Neutrophil (primary cell): ENCODE data around the gene MRPL14.

Source experiments
- H3K27ac ChIP-seq: fragments of 200-600 bp; sonication (generic); 2 replicates; pipeline ENCODE4 v1.5.1; 2016; ENCODE audit warnings: mild to moderate bottlenecking, moderate library complexity
- H3K27me3 ChIP-seq: fragments of 200-600 bp; sonication (generic); 2 replicates; pipeline ENCODE4 v1.6.0; 2016; ENCODE audit warnings: mild to moderate bottlenecking
- H3K36me3 ChIP-seq: fragments of 200-600 bp; sonication (generic); 2 replicates; pipeline ENCODE4 v1.5.1; 2017
- H3K4me1 ChIP-seq, 2 experiments: fragments of 200-600 bp in 1 of 2; sonication (generic) in 1 of 2; 1 replicate in 1 of 2; 2 replicates in 1 of 2; pipeline versions ENCODE4 v1.5.1 to v1.6.1; 2013 to 2016; ENCODE audit warnings: low read depth in 1 of 2, low read length in 1 of 2, mild to moderate bottlenecking in 1 of 2, moderate library complexity in 1 of 2; ENCODE audit not compliant: control insufficient read depth in 1 of 2, insufficient read depth in 1 of 2
- H3K4me3 ChIP-seq, 2 experiments: fragments of 200-600 bp in 1 of 2; sonication (generic) in 1 of 2; 1 replicate in 1 of 2; 2 replicates in 1 of 2; pipeline ENCODE4 v1.5.1; 2013 to 2016; ENCODE audit warnings: low read depth in 1 of 2, low read length in 1 of 2, mild to moderate bottlenecking in 1 of 2, moderate library complexity in 1 of 2
- H3K9me3 ChIP-seq: fragments of 200-600 bp; sonication (generic); 2 replicates; pipeline ENCODE4 v1.5.1; 2016
- TF ChIP-seq, protein P1 (sequence below): fragments of 200-600 bp; sonication (generic); IDR thresholded peaks from 2 replicates; pipeline ENCODE4 v1.5.1; 2016; ENCODE audit warnings: antibody characterized with exemption

MRPL14 gene

GRCh38 chr6:44111434-44112417, 15.5 kb downstream of the MRPL14 start:
- peaks cover 48% of the 10 kb centered on the region for H3K36me3 ChIP-seq
- H3K4me1 ChIP-seq = no peaks in the 10 kb centered on the region
- TF ChIP-seq, protein P1, sequence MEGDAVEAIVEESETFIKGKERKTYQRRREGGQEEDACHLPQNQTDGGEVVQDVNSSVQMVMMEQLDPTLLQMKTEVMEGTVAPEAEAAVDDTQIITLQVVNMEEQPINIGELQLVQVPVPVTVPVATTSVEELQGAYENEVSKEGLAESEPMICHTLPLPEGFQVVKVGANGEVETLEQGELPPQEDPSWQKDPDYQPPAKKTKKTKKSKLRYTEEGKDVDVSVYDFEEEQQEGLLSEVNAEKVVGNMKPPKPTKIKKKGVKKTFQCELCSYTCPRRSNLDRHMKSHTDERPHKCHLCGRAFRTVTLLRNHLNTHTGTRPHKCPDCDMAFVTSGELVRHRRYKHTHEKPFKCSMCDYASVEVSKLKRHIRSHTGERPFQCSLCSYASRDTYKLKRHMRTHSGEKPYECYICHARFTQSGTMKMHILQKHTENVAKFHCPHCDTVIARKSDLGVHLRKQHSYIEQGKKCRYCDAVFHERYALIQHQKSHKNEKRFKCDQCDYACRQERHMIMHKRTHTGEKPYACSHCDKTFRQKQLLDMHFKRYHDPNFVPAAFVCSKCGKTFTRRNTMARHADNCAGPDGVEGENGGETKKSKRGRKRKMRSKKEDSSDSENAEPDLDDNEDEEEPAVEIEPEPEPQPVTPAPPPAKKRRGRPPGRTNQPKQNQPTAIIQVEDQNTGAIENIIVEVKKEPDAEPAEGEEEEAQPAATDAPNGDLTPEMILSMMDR = no peak
- H3K27ac ChIP-seq = no peak overlapping the region
- H3K4me3 ChIP-seq = no peak overlapping the region
- H3K9me3 ChIP-seq = no peaks in the 10 kb centered on the region
- H3K27me3 ChIP-seq = no peaks in the 10 kb centered on the region

- H3K36me3 ChIP-seq = peaks cover 48% of the 10 kb centered on the region
Observed at GRCh38 chr6:44110966-44111365, 16.3 kb downstream of the MRPL14 start.

DNA sequence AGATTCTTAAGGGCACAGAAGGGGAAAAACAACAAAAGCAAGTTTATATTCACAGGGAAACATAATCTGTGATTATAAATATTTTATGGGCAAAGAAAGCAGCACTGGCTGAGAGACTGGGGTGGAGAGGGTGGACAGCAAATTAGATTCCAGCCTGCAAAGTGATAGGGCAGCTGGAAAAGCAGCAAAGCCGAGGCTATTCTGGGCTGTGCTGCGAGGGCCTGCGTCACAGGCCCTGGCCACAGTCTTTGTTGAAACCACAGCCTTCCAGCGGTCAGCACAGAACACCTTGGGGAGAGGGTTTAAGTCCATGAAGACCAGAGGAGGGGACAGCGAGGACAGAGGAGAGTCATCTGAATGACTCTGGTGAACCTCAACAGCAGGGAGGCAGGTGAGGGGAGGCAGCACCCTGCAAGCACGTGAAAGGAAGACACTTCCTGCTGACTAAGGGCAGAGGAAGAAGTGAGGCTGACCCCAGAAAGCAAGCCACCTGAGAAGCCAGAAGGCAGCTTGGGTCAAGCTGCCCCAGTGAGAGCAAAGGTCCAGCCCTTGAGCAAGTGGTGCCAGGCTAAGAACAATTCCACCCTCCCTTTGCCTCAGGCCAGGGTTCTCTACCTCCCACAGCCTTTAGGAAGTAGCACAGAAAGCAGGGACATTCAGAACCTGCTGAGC, 17.1 kb downstream of the MRPL14 start:
- Histone ChIP-seq H3K4me1 (no peaks in the 10 kb centered on the region), H3K27ac (no peak overlapping the region), H3K27me3 (no peaks in the 10 kb centered on the region), H3K4me3 (no peak overlapping the region), H3K9me3 (no peaks in the 10 kb centered on the region), H3K36me3 (peaks cover 40% of the 10 kb centered on the region)
- TF ChIP-seq, protein P1 = no peak

More at GRCh38 chr6:44110966-44111365, 16.3 kb downstream of the MRPL14 start:
- no peaks in the 10 kb centered on the region for H3K27me3 ChIP-seq
- TF ChIP-seq, protein P1 = no peak
- no peak overlapping the region for H3K4me3 ChIP-seq
- no peaks in the 10 kb centered on the region for H3K4me1 ChIP-seq
- H3K27ac ChIP-seq = no peak overlapping the region
- no peaks in the 10 kb centered on the region for H3K9me3 ChIP-seq

DNA sequence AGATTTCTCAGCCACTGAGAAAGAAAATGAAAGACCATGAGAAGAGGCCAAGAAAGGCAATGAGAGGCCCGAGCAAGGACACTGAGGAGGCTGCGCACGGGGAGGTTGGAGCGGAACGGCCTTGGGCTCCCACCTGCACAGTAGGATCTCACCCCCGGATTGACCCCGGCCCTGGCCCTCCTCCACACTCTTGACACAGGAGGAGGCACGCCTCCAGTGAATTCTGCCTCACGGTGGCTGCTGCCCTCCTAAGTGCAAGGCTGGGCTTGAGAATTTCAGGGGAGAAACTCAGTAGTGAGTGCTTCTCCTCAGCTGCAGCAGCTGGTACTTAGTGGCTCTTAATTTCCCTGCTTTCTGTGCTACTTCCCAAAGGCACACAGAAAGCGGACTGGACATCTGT, 18.0 kb downstream of the MRPL14 start:
- H3K9me3 ChIP-seq = no peaks in the 10 kb centered on the region
- H3K27me3 ChIP-seq = no peaks in the 10 kb centered on the region
- TF ChIP-seq, protein P1 = no peak
- H3K4me1 ChIP-seq = peaks cover 0 to 6% of the 10 kb centered on the region in 2 experiments
- H3K4me3 ChIP-seq = no peak overlapping the region
- no peak overlapping the region for H3K27ac ChIP-seq
- peaks cover 40% of the 10 kb centered on the region for H3K36me3 ChIP-seq

GRCh38 chr6:44108471-44108870, 18.8 kb downstream of the MRPL14 start:
- no peak overlapping the region for H3K27ac ChIP-seq

More at GRCh38 chr6:44108471-44108870, 18.8 kb downstream of the MRPL14 start:
- TF ChIP-seq, protein P1 = no peak
- no peaks in the 10 kb centered on the region for H3K27me3 ChIP-seq
- H3K9me3 ChIP-seq = no peaks in the 10 kb centered on the region
- H3K36me3 ChIP-seq = peaks cover 34% of the 10 kb centered on the region
- peaks cover 0 to 8% of the 10 kb centered on the region in 2 experiments for H3K4me1 ChIP-seq
- H3K4me3 ChIP-seq = no peak overlapping the region
